ENCODE data around the gene SGTA.

DNA sequence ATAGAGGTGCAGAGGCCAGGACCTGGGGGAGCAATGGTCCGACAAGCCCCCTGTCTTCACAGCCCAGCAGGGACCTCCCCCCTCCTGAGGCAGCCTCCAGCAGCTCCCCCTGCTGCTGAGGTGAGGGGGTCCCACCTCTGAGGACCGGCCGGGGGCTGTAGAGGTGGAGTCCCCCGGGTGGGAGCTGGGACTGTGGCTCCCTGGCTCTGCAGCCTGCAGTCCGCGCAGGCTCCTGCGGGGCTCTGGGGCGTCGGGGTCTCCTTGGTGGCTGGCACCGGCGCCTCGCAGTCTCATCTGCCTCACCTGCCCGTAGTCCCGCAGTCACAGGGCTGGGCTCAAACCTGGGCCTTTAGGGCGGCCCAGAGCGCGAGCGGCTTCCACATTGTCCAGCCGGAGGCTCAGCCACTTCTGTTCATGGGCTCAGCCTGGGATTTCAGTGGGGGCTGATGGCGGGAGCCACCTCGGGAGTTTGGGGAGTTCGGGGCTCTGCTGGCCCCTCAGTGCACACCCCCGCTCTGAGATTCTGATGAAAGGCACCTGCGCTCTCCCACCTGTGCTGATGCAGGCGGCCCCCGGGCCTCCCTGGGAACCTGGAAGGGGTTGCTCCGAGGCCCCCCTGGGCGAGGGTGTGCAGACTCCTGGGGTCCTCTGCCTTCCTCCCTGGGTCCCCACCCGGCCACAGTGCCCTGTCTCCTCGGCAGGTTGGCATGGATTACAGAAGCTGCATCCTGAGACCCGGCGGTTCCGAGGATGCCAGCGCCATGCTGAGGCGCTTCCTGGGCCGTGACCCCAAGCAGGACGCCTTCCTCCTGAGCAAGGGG, 29.6 kb upstream of the SGTA start:
- TF ChIP-seq, protein P1, sequence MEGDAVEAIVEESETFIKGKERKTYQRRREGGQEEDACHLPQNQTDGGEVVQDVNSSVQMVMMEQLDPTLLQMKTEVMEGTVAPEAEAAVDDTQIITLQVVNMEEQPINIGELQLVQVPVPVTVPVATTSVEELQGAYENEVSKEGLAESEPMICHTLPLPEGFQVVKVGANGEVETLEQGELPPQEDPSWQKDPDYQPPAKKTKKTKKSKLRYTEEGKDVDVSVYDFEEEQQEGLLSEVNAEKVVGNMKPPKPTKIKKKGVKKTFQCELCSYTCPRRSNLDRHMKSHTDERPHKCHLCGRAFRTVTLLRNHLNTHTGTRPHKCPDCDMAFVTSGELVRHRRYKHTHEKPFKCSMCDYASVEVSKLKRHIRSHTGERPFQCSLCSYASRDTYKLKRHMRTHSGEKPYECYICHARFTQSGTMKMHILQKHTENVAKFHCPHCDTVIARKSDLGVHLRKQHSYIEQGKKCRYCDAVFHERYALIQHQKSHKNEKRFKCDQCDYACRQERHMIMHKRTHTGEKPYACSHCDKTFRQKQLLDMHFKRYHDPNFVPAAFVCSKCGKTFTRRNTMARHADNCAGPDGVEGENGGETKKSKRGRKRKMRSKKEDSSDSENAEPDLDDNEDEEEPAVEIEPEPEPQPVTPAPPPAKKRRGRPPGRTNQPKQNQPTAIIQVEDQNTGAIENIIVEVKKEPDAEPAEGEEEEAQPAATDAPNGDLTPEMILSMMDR (IDR thresholded peaks at IDR 0.05; ENCODE audit: insufficient read depth, low read length) = no peak
- TF ChIP-seq, protein P2, sequence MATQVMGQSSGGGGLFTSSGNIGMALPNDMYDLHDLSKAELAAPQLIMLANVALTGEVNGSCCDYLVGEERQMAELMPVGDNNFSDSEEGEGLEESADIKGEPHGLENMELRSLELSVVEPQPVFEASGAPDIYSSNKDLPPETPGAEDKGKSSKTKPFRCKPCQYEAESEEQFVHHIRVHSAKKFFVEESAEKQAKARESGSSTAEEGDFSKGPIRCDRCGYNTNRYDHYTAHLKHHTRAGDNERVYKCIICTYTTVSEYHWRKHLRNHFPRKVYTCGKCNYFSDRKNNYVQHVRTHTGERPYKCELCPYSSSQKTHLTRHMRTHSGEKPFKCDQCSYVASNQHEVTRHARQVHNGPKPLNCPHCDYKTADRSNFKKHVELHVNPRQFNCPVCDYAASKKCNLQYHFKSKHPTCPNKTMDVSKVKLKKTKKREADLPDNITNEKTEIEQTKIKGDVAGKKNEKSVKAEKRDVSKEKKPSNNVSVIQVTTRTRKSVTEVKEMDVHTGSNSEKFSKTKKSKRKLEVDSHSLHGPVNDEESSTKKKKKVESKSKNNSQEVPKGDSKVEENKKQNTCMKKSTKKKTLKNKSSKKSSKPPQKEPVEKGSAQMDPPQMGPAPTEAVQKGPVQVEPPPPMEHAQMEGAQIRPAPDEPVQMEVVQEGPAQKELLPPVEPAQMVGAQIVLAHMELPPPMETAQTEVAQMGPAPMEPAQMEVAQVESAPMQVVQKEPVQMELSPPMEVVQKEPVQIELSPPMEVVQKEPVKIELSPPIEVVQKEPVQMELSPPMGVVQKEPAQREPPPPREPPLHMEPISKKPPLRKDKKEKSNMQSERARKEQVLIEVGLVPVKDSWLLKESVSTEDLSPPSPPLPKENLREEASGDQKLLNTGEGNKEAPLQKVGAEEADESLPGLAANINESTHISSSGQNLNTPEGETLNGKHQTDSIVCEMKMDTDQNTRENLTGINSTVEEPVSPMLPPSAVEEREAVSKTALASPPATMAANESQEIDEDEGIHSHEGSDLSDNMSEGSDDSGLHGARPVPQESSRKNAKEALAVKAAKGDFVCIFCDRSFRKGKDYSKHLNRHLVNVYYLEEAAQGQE (IDR thresholded peaks at IDR 0.05; ENCODE audit: insufficient replicate concordance, low read depth) = no peak
- TF ChIP-seq POLR2AphosphoS5 (IDR thresholded peaks at IDR 0.05; ENCODE audit: low read depth) (no peak), GABPA (IDR thresholded peaks at IDR 0.05; ENCODE audit: low read depth) (no peak)
